Midbrain (tissue), 1 donor: ENCODE data around the gene MCEE.

Source experiments
- DNase-seq: peaks from one replicate; lab custom pipeline; 2025; lab: John Stamatoyannopoulos, UW

MCEE gene

GRCh38 chr2:71082402-71083252 is 47.4 kb downstream of the MCEE start:
- no peak for DNase-seq

DNA sequence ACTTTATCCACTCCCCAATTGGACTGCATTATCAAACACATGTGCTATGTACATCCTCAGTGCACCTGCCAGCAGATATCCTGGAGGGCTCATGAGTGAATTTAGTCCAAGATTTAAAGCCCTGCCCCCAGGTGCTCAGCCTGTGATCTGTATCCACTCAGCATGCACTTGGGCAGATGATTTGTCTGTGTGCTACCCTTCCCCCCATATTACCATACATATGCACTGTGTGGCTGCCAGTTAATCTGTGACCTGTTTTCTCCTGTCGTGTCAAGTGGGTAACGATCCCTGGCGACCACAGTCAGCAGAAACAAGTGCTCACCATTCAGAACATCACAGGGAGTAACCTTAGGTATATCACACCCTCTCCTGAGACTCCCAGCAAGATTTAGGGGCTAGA is 51.4 kb downstream of the MCEE start:
- no peak for DNase-seq

DNA sequence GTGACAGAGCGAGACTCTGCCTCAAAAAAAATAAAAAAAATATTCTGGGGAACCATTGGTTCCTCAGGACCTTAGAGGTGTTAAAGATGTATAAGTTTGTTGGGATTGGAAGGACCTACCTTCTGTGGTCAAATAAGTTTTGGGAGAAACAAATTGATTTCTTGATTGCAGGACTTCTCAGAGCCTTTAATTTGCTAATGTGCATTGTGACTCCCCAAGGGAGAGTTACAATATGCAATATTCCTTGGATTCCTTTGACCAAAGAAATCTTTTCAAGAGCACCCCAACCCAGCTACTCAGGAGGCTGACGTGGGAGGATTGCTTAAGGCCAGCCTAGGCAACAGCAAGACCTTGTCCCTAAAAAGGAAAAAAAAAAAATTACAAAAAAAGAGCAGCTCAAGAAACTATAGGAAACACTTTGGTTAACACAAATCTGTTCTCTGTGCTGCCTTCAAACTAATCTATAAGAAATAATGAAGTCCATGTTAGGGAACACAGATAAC is 55.1 kb downstream of the MCEE start:
- no peak for DNase-seq

- DNase-seq = no peak
These were observed 56.6 kb downstream of the MCEE start for GRCh38 chr2:71073475-71073874.

DNA sequence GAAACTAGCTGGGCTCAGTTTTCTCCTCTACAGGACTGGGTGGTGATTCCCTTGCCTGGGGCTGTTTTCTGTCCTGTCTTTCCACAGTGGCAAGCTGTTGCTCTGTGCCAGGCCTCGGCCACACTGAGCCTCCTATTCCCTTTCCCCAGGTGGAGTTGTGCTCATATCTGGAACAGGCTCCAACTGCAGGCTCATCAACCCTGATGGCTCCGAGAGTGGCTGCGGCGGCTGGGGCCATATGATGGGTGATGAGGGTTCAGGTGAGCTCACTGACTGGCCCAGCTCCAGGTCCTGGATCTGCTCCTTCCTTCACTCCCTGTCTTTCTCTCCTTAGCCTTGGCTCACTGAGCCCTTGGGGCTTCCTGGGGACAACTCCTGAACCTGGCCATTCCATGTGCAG is 57.5 kb downstream of the MCEE start:
- DNase-seq = no peak

DNA sequence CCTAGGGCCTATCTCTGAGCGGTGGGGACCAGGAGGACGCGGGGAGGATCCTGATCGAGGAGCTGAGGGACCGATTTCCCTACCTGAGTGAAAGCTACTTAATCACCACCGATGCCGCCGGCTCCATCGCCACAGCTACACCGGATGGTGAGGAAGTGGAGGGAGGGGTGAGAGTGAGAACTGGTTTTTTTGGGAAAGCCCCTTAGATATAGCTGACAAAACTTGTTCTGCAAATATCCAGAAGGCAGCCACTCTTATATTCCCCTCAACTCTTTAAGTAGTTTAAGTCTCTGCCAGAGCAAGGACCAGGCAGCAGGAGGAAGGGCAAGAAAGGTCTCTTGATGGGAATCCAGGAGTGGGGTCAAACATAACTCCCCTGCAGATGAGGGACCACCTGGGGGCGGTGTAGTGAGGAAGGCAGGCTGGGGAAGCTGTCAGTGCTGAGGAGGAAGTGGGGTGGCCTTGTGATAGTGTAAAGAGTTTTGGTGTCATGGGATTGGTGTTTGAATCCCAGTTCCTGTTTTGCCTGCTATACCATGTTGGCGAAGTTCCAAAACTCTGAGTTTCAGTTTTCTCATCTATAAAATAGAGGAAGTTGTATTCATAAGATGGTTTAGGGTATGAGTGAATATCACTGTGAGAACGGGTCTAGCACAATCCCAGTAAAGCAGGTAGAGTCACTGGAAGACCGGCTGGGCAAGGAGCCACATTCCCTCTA is 58.2 kb downstream of the MCEE start:
- DNase-seq = no peak

GRCh38 chr2:71070294-71071093 is 59.5 kb downstream of the MCEE start:
- peak; percentile 32 for DNase-seq

DNA sequence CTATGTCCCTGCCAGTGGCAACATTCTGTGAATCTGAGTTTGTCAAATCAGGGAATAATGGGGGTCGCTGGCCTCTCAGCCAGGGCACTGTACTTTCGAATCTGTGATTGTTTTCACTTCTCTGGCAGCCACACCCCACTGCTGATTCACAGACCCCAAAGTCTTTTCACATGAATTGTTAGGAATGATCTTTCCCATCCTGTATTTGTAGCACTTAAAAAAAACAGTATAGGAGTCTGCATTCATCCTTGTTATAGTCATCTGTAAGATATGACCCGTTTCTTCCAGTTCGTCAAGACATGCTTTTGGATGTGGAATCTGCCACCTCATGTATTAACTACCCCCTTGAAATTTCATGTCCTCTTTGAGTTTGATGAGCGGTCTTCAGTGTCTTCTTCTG is 60.7 kb downstream of the MCEE start:
- DNase-seq = no peak

DNA sequence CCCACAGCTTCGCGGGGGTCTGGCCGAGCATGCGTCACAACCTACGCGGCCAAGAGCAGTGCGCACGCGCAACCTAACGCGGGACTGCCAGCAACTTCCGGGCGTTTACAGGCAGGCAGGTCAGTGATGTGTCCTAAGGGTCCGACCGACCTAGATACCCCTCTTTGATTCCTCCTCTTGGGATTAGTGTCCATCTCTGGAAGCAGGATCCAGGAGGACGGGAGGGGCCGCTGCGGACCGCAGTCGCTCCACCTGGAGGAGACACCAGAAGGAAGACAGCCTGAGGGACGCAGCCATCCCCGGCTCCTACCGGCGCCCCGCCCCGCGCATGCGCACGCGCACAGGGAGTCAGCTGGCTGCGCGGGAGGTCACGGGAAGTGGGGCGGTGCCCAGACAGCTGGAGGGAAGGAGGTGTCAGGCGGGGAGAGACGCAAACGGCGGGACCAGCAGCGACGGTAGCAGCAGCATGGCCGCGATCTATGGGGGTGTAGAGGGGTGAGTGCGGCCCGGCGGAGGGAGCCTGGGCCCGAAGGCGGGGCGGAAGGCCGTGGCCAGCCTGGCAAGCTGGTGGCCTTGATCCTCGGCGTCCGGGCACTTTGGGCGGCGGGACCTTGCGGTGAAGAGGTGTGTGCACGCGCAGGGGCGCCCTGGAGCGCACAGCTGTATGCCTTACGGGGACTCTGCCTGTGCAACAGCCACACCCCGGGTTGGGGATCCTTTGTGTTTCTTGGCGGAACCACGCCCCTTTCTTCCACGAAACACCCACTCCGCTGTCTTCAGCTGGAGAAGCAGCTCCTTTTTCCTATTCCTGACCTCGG is 61.6 kb downstream of the MCEE start, which contains the start of gene NAGK:
TSS of gene NAGK (plus strand) at position 431 of the 818 bp plus-strand sequence. CDS start at position 467, 36 bp downstream.
- peak; percentile 98 for DNase-seq

GRCh38 chr2:71067567-71068217 is 62.3 kb downstream of the MCEE start:
- no peak for DNase-seq

DNA sequence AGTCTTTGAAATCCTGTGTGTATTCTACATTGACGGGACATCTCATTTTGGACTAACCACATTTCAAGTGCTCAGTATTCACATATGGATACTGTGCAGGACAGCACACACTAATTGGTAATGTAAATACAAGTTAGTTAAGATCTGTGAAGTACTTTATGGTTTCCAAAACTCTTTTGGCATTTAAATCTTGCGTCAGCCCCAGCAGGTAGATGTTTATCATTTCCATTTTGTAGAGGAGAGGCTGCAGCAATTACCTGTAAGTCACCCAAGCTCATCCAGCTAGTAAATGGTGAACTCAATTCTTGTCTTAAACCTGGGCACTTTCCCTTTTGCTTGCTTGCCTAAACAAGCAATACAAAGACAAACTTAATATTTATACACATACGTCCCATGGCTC is 63.2 kb downstream of the MCEE start:
- no peak for DNase-seq

- peak; percentile 26 for DNase-seq
These were observed 65.0 kb downstream of the MCEE start for GRCh38 chr2:71064754-71065621.

- no peak for DNase-seq
These were observed 65.9 kb downstream of the MCEE start for GRCh38 chr2:71064110-71064611.

- DNase-seq = no peak
These were observed 66.8 kb downstream of the MCEE start for GRCh38 chr2:71063216-71063615.

DNA sequence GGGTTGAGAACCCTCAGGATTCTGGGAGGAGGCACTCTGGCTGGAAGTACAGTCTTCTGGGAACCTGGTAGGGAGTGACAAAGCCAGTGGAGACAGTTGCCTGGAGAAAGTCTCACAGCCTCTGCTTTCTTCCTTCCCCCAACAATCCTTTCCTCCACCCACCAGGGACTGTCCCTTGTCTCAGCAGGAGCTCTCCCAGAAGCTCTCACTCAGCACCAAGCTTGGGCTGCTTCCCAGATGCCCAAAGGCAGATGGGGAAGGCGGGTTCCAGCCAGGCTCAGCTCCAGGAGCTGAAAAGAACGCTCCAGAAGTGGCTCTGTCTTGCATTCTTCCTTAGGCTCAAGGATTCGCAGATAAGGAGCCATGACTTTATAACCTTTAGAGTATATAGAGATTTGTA is 69.2 kb downstream of the MCEE start:
- DNase-seq = no peak

- no peak for DNase-seq
These were observed 69.8 kb downstream of the MCEE start for GRCh38 chr2:71060211-71060610.
